ENCODE results near the gene ELMO1. TPM values are rescaled to one million over a fixed set of nuclear protein-coding genes. Genes with fewer than 3 reads are reported as not detected.

Gene ELMO1
- total RNA-seq, 1 donor from 2014 or later: 66.1 TPM

- no peak overlapping the region for H3K27ac Mint-ChIP-seq
- no peak for TF ChIP-seq CTCF (IDR thresholded peaks at IDR 0.05; ENCODE audit: unreplicated experiment)
- no peaks in the 10 kb centered on the region for H3K36me3 Mint-ChIP-seq (ENCODE audit: insufficient read depth)
- H3K9me3 Mint-ChIP-seq (ENCODE audit: low read depth): no peaks in the 10 kb centered on the region
- peaks cover 19% of the 10 kb centered on the region for H3K4me1 Mint-ChIP-seq (ENCODE audit: low read depth)
- no peak for DNase-seq (ENCODE audit: low spot score, unreplicated experiment)
- no peak overlapping the region for H3K4me3 Mint-ChIP-seq (ENCODE audit: low read depth)
- H3K27me3 Mint-ChIP-seq: no peaks in the 10 kb centered on the region
These were observed 32.5 kb upstream of the ELMO1 start for GRCh38 chr7:37481154-37481553.

- Mint-ChIP-seq H3K4me3 (ENCODE audit: low read depth) (no peak overlapping the region), H3K27ac (no peak overlapping the region), H3K36me3 (ENCODE audit: insufficient read depth) (no peaks in the 10 kb centered on the region), H3K27me3 (no peaks in the 10 kb centered on the region), H3K9me3 (ENCODE audit: low read depth) (no peaks in the 10 kb centered on the region), H3K4me1 (ENCODE audit: low read depth) (peaks cover 20% of the 10 kb centered on the region)
- no peak for DNase-seq (ENCODE audit: low spot score, unreplicated experiment)
- TF ChIP-seq CTCF (IDR thresholded peaks at IDR 0.05; ENCODE audit: unreplicated experiment): no peak
These were observed 31.7 kb upstream of the ELMO1 start for GRCh38 chr7:37480041-37481031.

- Mint-ChIP-seq H3K27me3 (no peaks in the 10 kb centered on the region), H3K4me1 (ENCODE audit: low read depth) (peaks cover 28% of the 10 kb centered on the region), H3K4me3 (ENCODE audit: low read depth) (no peak overlapping the region), H3K36me3 (ENCODE audit: insufficient read depth) (no peaks in the 10 kb centered on the region), H3K9me3 (ENCODE audit: low read depth) (no peaks in the 10 kb centered on the region), H3K27ac (no peak overlapping the region)
- DNase-seq (ENCODE audit: low spot score, unreplicated experiment): no peak
- no peak for TF ChIP-seq CTCF (IDR thresholded peaks at IDR 0.05; ENCODE audit: unreplicated experiment)
These were observed 28.3 kb upstream of the ELMO1 start for GRCh38 chr7:37476881-37477450.

GRCh38 chr7:37476428-37476827 is 27.8 kb upstream of the ELMO1 start:
- Mint-ChIP-seq H3K4me1 (ENCODE audit: low read depth) (peaks cover 31% of the 10 kb centered on the region), H3K27me3 (no peaks in the 10 kb centered on the region), H3K9me3 (ENCODE audit: low read depth) (no peaks in the 10 kb centered on the region), H3K27ac (no peak overlapping the region), H3K4me3 (ENCODE audit: low read depth) (no peak overlapping the region), H3K36me3 (ENCODE audit: insufficient read depth) (no peaks in the 10 kb centered on the region)
- DNase-seq (ENCODE audit: low spot score, unreplicated experiment): no peak
- TF ChIP-seq CTCF (IDR thresholded peaks at IDR 0.05; ENCODE audit: unreplicated experiment): no peak

GRCh38 chr7:37475646-37476045 is 27.0 kb upstream of the ELMO1 start:
- Mint-ChIP-seq H3K4me3 (ENCODE audit: low read depth) (no peak overlapping the region), H3K36me3 (ENCODE audit: insufficient read depth) (no peaks in the 10 kb centered on the region), H3K9me3 (ENCODE audit: low read depth) (no peaks in the 10 kb centered on the region), H3K27ac (no peak overlapping the region), H3K4me1 (ENCODE audit: low read depth) (peaks cover 35% of the 10 kb centered on the region), H3K27me3 (no peaks in the 10 kb centered on the region)
- no peak for TF ChIP-seq CTCF (IDR thresholded peaks at IDR 0.05; ENCODE audit: unreplicated experiment)
- DNase-seq (ENCODE audit: low spot score, unreplicated experiment): no peak
